Measurements from ENCODE around the gene SMG6.
"Not testable (repeated sequence)": the region's sequence is repeated elsewhere in the genome, so short reads cannot be mapped to it uniquely, and the experiment has no call there.

The SMG6 gene

GRCh38 chr17:2178798-2179501 lies 124.6 kb downstream of the SMG6 start:
- no peak for DNase-seq (ENCODE audit: low read depth)

- no peak for DNase-seq (ENCODE audit: low read depth)
Observed at GRCh38 chr17:2177235-2177811, 126.3 kb downstream of the SMG6 start.

- DNase-seq (ENCODE audit: low read depth), result no peak
Observed at GRCh38 chr17:2176499-2177169, 127.0 kb downstream of the SMG6 start.

- DNase-seq (ENCODE audit: low read depth), result no peak
Observed at GRCh38 chr17:2175294-2175628, 128.3 kb downstream of the SMG6 start.

GRCh38 chr17:2174468-2175293 lies 128.9 kb downstream of the SMG6 start:
- no peak for DNase-seq (ENCODE audit: low read depth)

GRCh38 chr17:2174014-2174413 lies 129.6 kb downstream of the SMG6 start:
- no peak for DNase-seq (ENCODE audit: low read depth)

- no peak for DNase-seq (ENCODE audit: low read depth)
Observed at GRCh38 chr17:2172999-2173398, 130.6 kb downstream of the SMG6 start.

GRCh38 chr17:2172077-2172851 lies 131.3 kb downstream of the SMG6 start:
- DNase-seq (ENCODE audit: low read depth), result no peak

GRCh38 chr17:2171702-2172076 lies 131.9 kb downstream of the SMG6 start:
- no peak for DNase-seq (ENCODE audit: low read depth)

- no peak for DNase-seq (ENCODE audit: low read depth)
Observed at GRCh38 chr17:2170023-2170422, 133.6 kb downstream of the SMG6 start.

GRCh38 chr17:2165723-2166122 lies 137.9 kb downstream of the SMG6 start:
- DNase-seq (ENCODE audit: low read depth), result not testable (repeated sequence)

GRCh38 chr17:2158396-2158780 lies 145.2 kb downstream of the SMG6 start:
- no peak for DNase-seq (ENCODE audit: low read depth)

- no peak for DNase-seq (ENCODE audit: low read depth)
Observed at GRCh38 chr17:2157675-2158395, 145.8 kb downstream of the SMG6 start.

- DNase-seq (ENCODE audit: low read depth), result no peak
Observed at GRCh38 chr17:2157081-2157480, 146.5 kb downstream of the SMG6 start.

- DNase-seq (ENCODE audit: low read depth), result no peak
Observed at GRCh38 chr17:2156666-2157065, 146.9 kb downstream of the SMG6 start.

GRCh38 chr17:2155573-2155972 lies 148.0 kb downstream of the SMG6 start:
- DNase-seq (ENCODE audit: low read depth), result no peak

- DNase-seq (ENCODE audit: low read depth), result no peak
Observed at GRCh38 chr17:2151358-2152033, 152.1 kb downstream of the SMG6 start.

GRCh38 chr17:2150806-2151205 lies 152.8 kb downstream of the SMG6 start:
- no peak for DNase-seq (ENCODE audit: low read depth)

- no peak for DNase-seq (ENCODE audit: low read depth)
Observed at GRCh38 chr17:2149934-2150333, 153.7 kb downstream of the SMG6 start.

- DNase-seq (ENCODE audit: low read depth), result no peak
Observed at GRCh38 chr17:2146132-2146871, 157.3 kb downstream of the SMG6 start.

Measured in activated gamma-delta T cell treated with anti-CD3 and anti-CD28 coated beads, Interleukin-2, amount 50 U/mL, for 16 hours (primary cell).